ENCODE data around the gene PRSS58.
A peak's percentile ranks its signal among the peaks of the same experiment; 100 is the strongest.

Gene PRSS58, protein sequence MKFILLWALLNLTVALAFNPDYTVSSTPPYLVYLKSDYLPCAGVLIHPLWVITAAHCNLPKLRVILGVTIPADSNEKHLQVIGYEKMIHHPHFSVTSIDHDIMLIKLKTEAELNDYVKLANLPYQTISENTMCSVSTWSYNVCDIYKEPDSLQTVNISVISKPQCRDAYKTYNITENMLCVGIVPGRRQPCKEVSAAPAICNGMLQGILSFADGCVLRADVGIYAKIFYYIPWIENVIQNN

GRCh38 chr7:142257958-142258357, at the start of gene PRSS58:
Gene PRSS58 (minus strand): TSS chr7:142258058. CDS start chr7:142257707, 351 bp downstream.
- DNase-seq: no peak

DNA sequence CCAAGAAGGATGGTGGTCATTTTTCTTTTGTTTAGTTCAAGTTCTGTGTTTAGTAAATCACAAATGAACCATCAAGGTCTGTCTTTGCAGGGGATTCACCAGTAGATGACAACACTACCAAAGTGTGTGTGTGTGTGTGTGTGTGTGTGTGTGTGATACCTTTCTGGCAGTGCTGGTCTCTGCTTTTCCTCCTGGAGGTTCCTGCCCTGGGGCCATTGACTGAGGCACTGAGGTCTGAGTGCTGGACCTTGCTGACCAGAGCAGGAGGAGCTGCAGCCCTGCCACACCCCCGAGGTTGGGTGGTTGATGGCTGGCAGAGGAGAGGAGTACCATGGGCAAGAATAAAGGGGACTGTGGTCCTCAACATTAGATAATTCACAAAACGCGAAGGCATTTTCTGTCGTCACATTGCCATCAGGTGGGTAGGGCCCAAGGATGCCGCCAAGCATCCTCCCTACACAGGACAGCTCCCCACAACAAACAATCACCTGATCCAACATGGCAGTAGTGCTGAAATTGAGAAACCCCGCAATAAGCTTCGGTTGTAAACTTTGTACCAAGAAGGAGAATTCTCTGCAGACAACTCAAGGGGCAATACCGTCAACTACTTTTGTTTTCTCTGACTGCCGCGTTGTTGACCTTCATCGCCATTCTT, 49.5 kb upstream of the PRSS58 start:
- no peak for DNase-seq

DNA sequence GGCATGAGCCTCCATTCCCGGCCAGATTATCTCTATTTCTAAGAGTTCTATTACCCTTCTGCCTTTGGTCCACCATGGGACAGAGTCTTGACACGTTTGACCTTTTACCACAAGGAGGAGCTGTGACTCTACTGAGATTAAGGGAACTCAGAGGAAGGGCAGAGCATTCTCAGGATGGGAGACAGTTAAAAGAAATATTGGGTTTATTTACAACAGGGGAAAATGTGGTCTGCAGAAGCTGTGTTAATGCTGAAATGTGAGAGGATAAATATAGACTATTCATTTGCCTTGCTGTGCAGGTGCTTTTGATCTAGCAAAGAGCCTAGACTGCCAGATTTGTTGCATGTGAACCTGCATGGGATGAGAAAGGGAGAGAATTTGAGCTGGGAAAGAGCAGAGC, 45.8 kb upstream of the PRSS58 start:
- peak; percentile 48 for DNase-seq

- DNase-seq: no peak
Observed at GRCh38 chr7:142301923-142302550, 44.2 kb upstream of the PRSS58 start.

GRCh38 chr7:142301299-142301698, 43.4 kb upstream of the PRSS58 start:
- no peak for DNase-seq

- DNase-seq: peak; percentile 33
Observed at GRCh38 chr7:142300689-142301088, 42.8 kb upstream of the PRSS58 start.

- DNase-seq: no peak
Observed at GRCh38 chr7:142299237-142299781, 41.5 kb upstream of the PRSS58 start.

DNA sequence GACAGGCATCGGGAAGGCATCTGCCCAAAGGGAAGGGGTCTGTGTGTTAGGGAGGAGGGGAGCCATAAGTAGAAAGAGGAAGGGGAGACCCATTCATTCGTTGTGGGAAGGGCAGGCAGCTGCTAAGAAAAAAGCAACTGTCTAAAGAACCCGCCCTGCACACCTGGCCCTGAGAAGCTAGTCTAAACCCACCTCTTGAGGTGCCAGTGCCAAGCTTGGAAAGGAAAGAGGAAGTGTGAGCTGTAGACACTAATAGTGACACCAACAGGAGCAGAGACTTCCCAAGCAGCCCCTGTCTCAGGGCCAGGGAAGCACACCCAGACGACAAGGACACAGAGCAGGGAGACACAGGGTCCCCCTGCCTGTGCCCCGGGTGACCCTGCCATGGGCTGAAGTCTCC, 40.8 kb upstream of the PRSS58 start:
- no peak for DNase-seq

GRCh38 chr7:142298009-142298408, 40.2 kb upstream of the PRSS58 start:
- no peak for DNase-seq

DNA sequence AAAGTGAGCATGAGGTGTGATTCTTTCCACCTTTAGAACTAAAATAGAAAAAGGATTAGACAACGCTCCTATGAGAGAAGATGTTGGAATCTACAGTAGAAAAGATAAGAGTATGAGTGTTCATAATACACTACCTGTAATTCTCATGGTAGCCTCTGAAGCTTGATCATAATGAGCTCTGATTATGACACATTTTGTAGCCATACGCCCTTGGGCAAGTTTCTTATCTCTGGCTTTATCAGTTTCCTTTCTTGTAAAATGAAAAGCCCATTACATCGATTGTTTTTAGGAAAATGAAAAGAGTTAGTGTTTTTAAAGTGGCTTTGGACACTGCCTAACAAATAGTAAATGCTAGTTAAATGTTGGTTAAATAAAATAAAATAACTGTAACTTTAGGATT, 22.4 kb upstream of the PRSS58 start:
- no peak for DNase-seq

GRCh38 chr7:142279601-142280000, 21.7 kb upstream of the PRSS58 start:
- no peak for DNase-seq

DNA sequence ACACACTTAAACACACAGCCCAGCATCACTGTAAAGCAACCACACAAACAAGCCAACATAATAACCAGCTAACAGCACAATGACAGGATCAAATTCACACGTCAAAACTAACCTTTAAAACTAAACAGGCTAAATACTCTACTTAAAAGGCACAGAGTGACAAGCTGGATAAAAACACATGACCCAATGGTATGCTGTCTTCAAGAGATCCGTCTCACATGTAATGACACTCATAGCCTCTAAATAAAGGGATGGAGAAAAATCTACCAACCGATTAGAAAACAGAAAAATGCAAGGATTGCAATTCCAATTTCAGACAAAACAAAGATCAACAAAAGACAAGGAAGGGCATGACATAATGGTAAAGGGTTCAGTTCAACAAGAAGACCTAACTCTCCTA, 17.2 kb upstream of the PRSS58 start:
- DNase-seq: no peak

- DNase-seq: no peak
Observed at GRCh38 chr7:142272841-142273240, 15.0 kb upstream of the PRSS58 start.

DNA sequence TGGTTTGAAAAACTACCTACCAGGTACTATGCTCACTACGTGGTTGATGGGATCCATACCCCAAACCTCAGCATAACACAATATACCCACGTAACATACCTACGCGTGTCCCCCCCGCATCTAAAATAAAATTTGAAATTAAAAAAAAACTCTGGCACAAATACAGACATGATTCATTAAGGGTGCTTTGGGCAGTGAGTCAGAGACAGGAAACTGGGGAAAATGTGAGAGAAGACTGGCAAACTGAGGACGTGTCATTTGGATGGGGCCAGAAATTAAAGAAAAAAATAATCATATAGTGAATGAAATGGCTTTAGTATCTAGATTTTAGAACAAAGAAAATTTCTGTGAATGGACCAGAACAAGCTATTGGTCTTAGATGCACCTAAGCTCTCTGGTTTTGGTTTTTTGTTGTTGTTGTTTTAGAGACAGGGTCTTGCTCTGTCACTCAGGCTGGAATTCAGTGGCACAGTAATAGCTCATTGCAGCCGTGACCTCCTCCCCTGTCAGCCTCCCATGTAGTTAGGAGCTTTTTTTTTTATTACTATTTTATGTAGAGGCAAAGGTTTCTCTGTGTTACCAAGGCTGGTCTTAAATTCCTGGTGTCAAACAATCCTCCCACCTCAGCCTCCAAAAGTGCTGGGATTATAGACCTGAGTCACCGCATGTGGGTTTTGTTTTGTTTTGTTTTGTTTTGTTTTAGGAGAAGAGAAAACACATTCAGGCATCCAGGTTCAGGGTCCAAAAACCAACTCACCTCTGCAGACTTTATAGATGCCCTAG, 5.9 kb upstream of the PRSS58 start:
- no peak for DNase-seq

DNA sequence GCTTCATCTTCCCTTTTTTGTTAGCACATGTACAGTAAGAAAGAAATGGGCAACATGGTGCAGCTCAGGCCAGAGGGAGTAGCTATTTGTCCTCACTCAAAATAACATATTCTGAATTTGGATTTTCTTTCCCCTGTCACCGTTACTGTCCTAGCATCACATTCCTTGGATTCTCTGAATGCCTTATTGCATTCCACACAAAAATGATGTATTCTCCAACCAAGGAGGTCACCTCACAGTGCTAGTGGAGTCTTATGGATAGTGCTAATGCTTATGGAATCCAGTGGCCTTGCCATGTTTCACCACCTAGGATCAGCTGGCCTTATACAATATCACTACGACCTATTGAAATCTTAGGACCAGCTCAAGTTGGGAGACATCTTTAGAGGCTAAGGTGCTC, 7.2 kb downstream of the PRSS58 start:
- DNase-seq: no peak

- DNase-seq: no peak
Observed at GRCh38 chr7:142249918-142250317, 7.9 kb downstream of the PRSS58 start.

- DNase-seq: no peak
Observed at GRCh38 chr7:142248166-142249160, 9.4 kb downstream of the PRSS58 start.

- DNase-seq: no peak
Observed at GRCh38 chr7:142243823-142244222, 14.0 kb downstream of the PRSS58 start.

DNA sequence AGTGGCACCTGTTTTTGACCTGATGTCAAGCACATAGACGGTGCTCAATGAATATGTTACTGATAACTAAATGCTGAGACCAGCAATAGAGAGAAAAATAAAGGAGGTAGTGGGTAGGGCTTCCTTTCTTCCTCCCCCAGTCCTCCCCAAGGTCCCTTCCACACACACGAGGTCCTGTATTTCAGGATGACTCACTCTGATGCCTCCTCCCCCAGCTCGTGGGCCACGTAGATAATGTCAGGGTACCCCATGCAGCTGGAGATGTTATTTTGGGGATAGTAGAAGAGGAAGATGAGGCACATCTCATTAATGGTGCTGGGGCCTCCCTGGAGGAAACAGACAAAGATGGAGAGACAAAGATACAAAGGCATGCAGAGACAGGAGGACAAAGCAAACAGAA, 17.3 kb downstream of the PRSS58 start:
- no peak for DNase-seq

DNA sequence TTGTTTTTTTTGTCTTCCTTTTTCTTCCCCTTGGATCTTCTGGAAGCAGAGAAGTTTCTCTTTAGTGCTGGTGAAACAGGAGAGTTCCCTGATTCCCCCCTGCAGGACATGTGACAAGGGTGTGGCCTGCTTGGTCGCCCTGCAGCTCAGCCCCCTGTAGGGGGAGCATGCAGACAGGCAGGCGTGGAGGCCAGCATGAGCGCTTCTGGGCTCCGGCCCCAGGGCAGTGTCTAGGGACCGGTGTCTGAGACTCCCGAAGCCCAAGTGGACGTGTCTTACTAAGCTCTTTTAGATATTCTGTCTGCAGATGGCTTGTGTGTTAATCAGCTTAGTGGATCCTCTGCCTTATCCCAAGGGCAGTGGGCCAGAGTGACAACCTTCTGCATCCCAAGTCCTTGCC, 26.1 kb downstream of the PRSS58 start:
- no peak for DNase-seq

GRCh38 chr7:142228537-142229104, 29.2 kb downstream of the PRSS58 start:
- no peak for DNase-seq
